GM18951 (cell line): ENCODE measurements around the gene PRKCE.

ENCODE experiments used
- POLR2A ChIP-seq: IDR thresholded peaks from 4 replicates; pipeline ENCODE4 v1.6.1; 2011; ENCODE audit warnings: mild to moderate bottlenecking; ENCODE audit not compliant: insufficient read length, insufficient read depth; ENCODE audit errors: extremely low read depth
- in situ Hi-C: fragments of 300-500 bp; cut with MboI; formaldehyde crosslinking; loops from one replicate; pipeline ENCODE4 v1.12.0; 2022; ENCODE audit warnings: low sequenced_read_pairs, mixed read lengths, inconsistent platforms; ENCODE audit not compliant: unreplicated experiment

Gene PRKCE

DNA sequence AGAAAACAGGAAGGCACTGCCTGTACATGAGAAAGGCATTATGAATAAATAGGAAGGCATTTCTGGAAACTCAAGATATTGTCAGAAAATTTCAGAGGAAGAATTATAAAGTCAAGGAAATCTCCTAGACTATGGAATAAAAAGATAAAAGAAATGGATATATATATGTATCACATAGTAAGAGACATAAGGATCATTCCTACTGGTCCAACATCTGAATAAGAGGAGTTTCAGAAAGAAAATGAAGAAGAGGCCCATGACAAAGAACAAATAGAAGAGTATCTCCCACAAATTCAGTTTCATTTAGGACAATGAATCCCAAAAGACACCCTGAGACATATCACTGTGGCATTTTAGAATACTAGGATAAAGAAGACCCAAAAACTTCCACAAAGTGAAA is 178.8 kb downstream of the PRKCE start:
- no peak for TF ChIP-seq POLR2A
- in situ Hi-C loops = no loop called here

DNA sequence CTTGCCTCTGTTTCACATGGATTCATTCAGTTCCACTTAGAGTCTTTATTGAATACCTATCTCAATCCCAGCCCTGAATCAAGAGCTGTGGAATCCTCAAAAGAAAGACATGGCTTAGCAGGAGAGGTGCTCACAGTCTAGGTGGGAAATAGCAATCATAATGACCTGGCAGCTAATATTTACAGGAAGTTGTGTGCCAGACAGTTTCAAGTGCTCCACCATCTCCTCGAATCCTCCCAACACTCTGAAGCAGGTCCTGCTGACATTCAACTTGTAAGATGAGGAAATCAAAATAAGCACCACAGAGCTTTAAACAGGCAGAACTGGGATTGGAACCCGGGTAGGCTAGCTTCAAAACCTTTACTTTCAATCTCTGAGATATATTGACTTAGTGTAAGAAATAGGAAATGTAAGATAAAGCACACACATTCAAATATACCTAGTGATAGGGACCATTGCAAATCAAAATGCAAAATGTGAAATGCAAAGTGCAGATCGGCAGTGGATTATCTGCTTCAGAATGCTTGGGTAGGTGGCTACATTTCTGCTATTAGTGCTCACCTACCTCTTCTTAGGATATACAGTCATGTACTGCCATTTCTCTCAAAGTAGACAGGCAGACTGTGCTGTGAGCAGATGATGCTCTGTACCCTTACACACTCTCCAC is 182.0 kb downstream of the PRKCE start:
- TF ChIP-seq POLR2A = no peak
- in situ Hi-C loops = no loop called here

DNA sequence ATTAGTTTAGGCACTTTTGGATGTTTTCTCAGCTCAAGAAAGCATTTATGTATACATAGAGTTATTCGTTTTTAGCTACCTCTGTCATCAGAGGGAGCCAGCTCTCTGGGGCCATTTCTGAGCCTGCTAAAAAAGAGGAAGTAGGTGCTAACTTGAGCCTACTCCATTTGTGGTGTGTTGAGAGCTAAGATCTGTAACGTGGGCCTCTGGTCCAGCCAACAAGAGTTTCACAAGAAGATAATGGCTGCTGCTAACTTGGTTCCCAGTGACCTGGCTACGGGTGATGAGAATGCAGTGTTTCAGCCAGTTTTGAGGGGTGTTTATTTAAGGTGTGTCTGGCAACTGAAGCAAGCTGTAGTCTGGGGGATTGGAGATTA is 182.5 kb downstream of the PRKCE start:
- no peak for TF ChIP-seq POLR2A
- in situ Hi-C loops = no loop called here

DNA sequence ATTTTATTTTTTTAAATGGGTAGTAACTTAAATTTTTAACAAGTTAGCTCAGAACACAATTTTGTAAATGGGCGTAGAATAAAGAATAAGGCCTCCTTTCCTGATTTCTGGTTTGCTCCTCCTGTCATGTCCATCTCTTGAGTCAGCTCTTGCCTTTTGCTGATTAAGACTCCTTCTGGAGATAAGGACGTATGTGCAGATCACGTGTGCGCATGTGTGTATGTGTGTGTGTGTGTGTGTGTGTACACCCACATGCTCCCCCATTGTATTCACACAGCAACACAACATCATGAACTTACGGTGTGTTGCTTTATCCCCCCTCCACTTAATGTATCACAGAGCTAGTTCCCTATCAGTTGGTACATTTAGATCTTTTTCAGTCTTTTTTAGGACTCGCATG is 182.9 kb downstream of the PRKCE start:
- TF ChIP-seq POLR2A = no peak
- in situ Hi-C loops = no loop called here

DNA sequence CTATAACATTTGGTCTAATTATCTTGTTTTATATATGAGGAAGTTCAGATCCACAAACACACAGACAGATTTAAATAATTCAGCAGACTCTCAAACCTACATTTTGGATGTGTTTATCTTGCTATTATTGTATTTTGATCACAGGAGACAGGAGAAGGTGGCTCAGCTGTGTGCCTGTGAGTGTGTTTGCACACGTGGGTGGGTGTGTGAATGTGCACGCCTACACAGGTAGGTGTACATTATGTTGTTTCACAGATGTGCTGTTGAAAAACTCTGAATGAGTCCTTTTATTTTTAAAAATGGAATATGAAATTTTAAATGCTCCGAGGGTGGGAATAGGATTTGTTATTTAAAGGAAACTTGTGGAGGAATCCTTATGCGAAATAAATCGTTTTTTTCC is 183.4 kb downstream of the PRKCE start:
- in situ Hi-C loops = no loop called here
- no peak for TF ChIP-seq POLR2A

DNA sequence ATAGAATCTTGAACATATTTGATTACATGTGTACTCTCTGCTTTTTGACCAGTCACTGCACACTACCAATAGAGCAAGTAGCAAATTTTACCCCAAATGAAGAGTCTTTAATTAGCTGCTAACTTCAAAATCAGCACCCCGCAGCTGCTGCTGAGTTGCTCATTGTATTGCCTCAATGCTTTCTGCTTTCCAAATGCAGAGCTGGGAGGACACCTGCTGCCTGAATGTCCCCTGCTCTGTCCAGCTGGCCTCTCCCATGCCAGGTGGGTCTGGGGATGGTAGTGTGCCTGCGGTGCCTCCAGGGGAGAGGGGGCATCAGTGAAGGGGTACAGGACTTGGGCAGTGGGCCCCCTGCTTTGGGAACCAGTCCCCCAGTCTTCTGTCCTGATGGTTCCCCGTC is 184.8 kb downstream of the PRKCE start:
- no peak for TF ChIP-seq POLR2A
- in situ Hi-C loops = no loop called here

DNA sequence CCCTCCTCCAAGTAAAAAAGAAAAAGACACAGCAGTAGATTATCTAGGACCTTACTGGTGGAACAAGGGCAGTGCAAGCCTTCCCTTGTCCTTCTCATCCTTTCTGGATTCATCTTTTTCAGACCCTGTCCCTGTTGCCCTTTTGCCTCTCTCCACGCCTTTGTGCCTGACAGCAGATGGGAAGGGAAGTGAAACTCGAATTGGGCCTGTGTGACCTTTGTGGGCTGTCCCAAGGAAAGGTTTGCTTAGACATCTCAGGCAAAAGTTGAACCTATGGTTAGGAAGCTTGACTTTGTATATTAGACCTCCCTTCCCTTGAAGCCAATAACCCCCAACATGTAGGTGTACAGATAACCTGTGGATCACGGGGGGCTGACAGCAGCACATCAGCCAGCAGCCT is 185.3 kb downstream of the PRKCE start:
- in situ Hi-C loops = no loop called here
- TF ChIP-seq POLR2A = no peak

DNA sequence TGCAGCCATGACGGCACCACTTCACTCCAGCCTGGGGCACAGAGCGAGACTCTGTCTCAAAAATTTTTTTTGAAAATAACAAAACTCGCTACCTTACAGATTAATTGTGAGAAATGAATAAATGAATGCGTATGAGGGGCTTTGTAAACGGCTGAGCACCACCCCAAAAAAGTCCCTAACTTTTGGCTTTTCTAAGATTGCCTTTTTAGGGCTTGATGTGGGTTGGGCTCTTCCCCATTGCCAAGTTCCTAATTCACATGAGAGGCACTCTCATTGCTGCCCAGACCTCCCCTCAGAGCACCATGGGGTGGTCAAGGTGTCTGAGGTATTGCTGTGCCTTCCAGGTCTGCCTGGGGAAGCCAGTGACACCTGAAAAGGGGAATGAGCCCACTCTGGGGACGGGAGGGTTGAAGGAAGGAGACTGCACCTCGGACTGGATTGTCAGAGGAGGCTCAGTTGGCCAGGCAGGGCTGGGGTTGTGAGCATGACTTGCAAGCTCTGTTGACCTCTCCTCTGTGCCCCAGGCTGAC is 186.4 kb downstream of the PRKCE start:
- in situ Hi-C loops = no loop called here
- no peak for TF ChIP-seq POLR2A

DNA sequence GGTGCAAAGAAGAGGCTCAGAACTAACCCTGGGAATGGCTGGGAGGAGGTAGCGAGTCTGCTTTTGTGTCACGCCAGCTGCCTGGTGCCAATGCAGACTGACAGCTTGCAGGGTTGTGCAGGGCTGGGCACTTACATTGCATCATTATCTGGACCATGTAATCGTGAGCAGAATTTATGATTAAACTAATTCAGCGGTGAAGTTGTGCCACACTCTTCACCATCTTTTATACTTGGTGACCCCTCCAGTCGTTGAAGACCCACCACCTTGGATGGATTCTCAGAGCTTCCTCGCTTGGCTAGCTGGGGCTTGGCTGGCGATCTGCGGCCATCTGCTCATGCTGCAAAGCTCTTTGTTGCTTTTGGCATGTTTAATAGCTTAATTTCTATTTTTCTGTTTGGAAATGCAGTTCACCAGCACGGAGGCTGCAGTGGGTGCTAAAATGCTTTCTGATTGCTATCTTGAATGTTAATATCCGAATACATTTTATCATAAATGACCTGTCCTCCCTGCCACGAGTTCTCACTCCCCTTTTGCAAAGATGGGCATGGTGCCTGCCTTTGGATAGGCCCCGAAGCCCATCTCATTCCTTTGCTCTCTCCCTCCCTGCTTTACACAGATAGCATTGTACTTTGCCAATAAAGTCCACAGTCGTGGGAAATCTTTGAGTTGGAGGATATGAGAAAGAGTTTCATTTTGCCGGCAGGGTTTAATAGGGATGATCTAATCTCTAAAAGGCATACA is 188.2 kb downstream of the PRKCE start:
- in situ Hi-C loops = no loop called here

DNA sequence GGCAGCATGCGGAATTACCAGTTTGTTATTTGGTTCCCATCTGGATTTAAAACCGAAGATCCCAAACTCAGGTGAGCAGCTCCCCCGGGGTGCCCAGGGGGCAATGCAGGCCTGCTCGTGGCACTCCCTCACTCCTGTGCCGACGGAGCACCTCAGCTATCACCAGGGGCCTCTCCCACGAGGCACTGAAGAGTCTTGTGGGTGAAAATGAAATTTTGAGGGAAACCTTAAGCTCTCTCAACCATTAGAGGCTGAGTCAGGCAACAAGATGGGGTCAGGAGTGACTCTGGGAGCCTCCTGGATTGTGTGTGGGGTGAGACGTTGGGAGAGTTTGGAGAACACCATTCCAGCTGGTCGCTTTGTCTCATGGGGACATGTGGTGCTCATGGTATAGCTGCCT is 189.0 kb downstream of the PRKCE start:
- no peak for TF ChIP-seq POLR2A
- in situ Hi-C loops = no loop called here

More for the DNA sequence above, 188.2 kb downstream of the PRKCE start:
- no peak for TF ChIP-seq POLR2A

DNA sequence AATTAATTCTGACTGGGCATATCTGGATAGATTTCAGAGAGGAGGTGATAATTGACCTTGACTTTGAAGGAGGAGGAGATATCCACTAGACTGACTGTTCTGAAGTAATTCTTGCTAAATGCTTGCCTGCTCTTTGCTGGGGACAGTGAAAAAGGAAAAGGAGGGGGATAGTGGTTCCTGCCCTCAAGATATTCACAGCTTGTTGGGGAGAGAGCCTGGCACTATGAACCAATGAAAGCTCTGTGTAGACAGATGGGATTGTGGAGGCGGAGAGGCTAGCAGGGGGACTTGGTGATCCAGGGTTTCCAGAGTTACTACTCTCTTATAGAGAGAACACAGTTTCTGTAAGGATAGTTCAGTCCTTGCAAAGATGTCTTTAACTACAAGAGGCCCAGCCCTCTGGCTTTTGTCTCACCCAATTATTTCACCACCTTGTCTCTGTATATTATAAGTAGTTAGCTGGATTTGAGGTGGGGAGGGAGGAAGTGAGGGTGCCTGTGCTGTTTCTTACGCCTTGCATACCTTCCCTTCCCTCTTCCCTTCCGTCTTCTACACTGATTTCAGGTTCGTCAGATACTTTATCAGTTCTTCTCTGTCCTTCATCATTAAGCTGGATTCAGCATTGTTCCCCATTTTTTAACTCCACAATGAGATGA is 190.4 kb downstream of the PRKCE start:
- in situ Hi-C loops = no loop called here
- no peak for TF ChIP-seq POLR2A

DNA sequence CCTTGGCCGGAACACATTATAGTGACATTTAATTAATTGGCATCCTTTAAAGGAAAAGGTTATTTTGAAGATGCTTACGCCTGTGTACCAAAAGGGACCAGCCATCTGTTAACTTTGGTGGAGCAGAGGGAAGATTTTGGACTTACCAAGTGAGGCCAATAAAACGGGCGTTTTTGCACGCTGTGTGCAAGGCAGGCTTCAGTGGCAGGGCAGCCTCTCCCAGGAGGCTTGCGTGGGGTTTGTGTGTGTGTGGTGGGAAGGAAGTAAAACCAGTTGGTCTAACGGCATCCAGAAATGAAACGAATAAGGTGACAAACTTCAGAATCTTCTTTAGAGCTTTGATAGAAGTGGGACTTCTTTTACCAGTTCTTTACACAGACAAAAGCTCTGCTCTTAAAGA is 191.7 kb downstream of the PRKCE start:
- no peak for TF ChIP-seq POLR2A
- in situ Hi-C loops = no loop called here

DNA sequence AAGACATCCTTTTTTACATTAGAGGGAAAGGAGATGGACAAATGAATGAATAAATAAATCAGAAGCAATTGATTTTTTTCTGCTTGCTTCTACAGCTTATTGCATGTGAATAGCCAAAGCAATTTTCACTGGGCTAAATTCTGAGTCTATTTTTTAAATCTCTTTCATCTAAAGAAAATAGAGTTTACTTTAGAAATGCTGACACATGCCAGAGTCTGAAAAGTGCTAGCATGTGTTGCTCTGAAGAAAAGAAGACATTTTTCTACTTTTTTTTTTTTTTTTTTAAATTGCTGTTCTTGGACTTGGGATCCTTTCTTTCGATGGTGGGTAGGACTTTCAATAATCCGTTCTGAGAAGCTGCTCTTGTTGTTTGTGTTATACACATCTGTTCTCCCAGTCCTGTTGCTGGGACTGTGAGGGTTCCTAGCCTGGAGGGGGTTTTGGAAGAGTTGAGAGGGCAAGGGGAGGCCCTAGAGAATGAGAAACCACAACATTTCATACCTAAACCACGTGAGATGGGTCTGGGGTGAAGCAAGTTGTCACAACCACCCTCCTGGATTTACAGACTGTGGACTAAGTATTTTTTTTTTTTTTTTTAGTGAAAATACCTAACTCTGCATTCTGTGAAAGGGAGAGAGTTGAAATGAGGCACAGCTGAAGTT is 193.5 kb downstream of the PRKCE start:
- in situ Hi-C loops = no loop called here
- no peak for TF ChIP-seq POLR2A
